Endothelial cell of umbilical vein (primary cell): ENCODE data around the gene SLC6A19. TPM values are rescaled to one million over a fixed set of nuclear protein-coding genes. Genes with fewer than 3 reads are reported as not detected.

ENCODE experiments used
- BruUV-seq: library from RNA; stranded (reverse); fragments of 400-500 nt; replicated peaks from 2 replicates; lab custom pipeline; 2021; lab: Mats Ljungman, UMichigan
- CTCF ChIA-PET: fragments of 300-600, 350-600 bp; sonication (Branson Sonifier 250); formaldehyde crosslinking; loops from one replicate; lab custom pipeline; 2021; ENCODE audit warnings: antibody characterized with exemption, inconsistent platforms; lab: Charles Lee
- POLR2A ChIA-PET: fragments of 300-600, 350-600 bp; sonication (Branson Sonifier 250); formaldehyde crosslinking; loops from one replicate; lab custom pipeline; 2021; ENCODE audit warnings: antibody characterized with exemption, inconsistent platforms; lab: Charles Lee
- DNase-seq: peaks from one replicate; pipeline ENCODE4 v3.0.0-alpha.2; 2011; ENCODE audit warnings: low read depth, low spot score
- FAIRE-seq: peaks from 2 replicates; lab custom pipeline; 2011; peaks lifted over from hg19 to GRCh38; lab: Jason Lieb, UNC
- H2AFZ ChIP-seq: 2 replicates; pipeline ENCODE4 v1.6.0; 2012; ENCODE audit warnings: low read depth, low read length, control low read depth, inconsistent platforms
- H3K27ac ChIP-seq: 2 replicates; pipeline ENCODE4 v1.5.1; 2011; ENCODE audit warnings: low read depth, mild to moderate bottlenecking, control low read depth, low read length, moderate library complexity; ENCODE audit not compliant: insufficient read depth
- H3K27me3 ChIP-seq, 2 experiments: 2 replicates each; pipeline versions ENCODE4 v1.6.0 to v1.6.1; 2011; ENCODE audit warnings: low read length in 2 of 2, mixed read lengths in 1 of 2; ENCODE audit not compliant: control insufficient read depth in 2 of 2, insufficient read depth in 2 of 2
- H3K36me3 ChIP-seq, 2 experiments: 2 replicates in 1 of 2; 3 replicates in 1 of 2; pipeline ENCODE4 v1.5.1; 2011; ENCODE audit warnings: low read length in 2 of 2, mild to moderate bottlenecking in 1 of 2, moderate library complexity in 1 of 2; ENCODE audit not compliant: control insufficient read depth in 2 of 2, insufficient read depth in 2 of 2; ENCODE audit errors: extremely low read depth in 1 of 2
- H3K4me1 ChIP-seq: 3 replicates; pipeline ENCODE4 v1.5.1; 2011; ENCODE audit warnings: mild to moderate bottlenecking, low read length; ENCODE audit not compliant: control insufficient read depth, insufficient read depth; ENCODE audit errors: extremely low read depth
- H3K4me2 ChIP-seq: 2 replicates; pipeline ENCODE4 v1.6.1; 2011; ENCODE audit warnings: low read length, control low read depth, mixed read lengths; ENCODE audit not compliant: insufficient read depth
- H3K4me3 ChIP-seq, 3 experiments: fragments of 200-600 bp in 1 of 3; sonication (generic), shearing (Covaris generic) in 1 of 3; replicated peaks in 1 of 3; 2 replicates each; pipeline ENCODE4 v1.5.1; 2011 to 2016; ENCODE audit warnings: control low read depth in 3 of 3, low read length in 3 of 3, mild to moderate bottlenecking in 2 of 3, inconsistent platforms in 1 of 3, low read depth in 1 of 3, moderate library complexity in 1 of 3; ENCODE audit not compliant: insufficient read depth in 1 of 3
- H3K79me2 ChIP-seq: 2 replicates; pipeline ENCODE4 v1.6.0; 2012; ENCODE audit warnings: low read length, inconsistent platforms; ENCODE audit not compliant: control insufficient read depth, insufficient read depth
- H3K9ac ChIP-seq: replicated peaks from 2 replicates; pipeline ENCODE3; 2011; ENCODE audit warnings: low read length, control low read depth; ENCODE audit not compliant: insufficient read depth; ENCODE audit errors: extremely low read depth
- H3K9me1 ChIP-seq: replicated peaks from 3 replicates; pipeline ENCODE4 v1.6.0; 2011; ENCODE audit warnings: mild to moderate bottlenecking, low read length; ENCODE audit not compliant: control insufficient read depth, insufficient read depth; ENCODE audit errors: extremely low read depth
- H3K9me3 ChIP-seq: replicated peaks from 2 replicates; pipeline ENCODE4 v1.5.1; 2012; ENCODE audit warnings: low read length, inconsistent platforms; ENCODE audit not compliant: control insufficient read depth, insufficient read depth
- H4K20me1 ChIP-seq: replicated peaks from 2 replicates; pipeline ENCODE3; 2011; ENCODE audit warnings: mild to moderate bottlenecking, low read length; ENCODE audit not compliant: control insufficient read depth, insufficient read depth; ENCODE audit errors: extremely low read depth
- EZH2 ChIP-seq: IDR thresholded peaks from 2 replicates; pipeline ENCODE4 v1.6.1; 2012; ENCODE audit warnings: borderline replicate concordance, low read depth, mild to moderate bottlenecking, moderate library complexity, low read length, inconsistent platforms; ENCODE audit not compliant: severe bottlenecking
- FOS ChIP-seq: IDR thresholded peaks from 2 replicates; pipeline ENCODE4 v1.6.1; 2011; ENCODE audit warnings: mild to moderate bottlenecking, low read length, moderate library complexity, borderline replicate concordance; ENCODE audit not compliant: insufficient read depth
- GATA2 ChIP-seq: IDR thresholded peaks from 2 replicates; pipeline ENCODE4 v1.7.0; 2011; ENCODE audit warnings: low read depth, mild to moderate bottlenecking, moderate library complexity, mixed read lengths, low read length; ENCODE audit not compliant: insufficient read length, insufficient read depth
- JUN ChIP-seq: IDR thresholded peaks from 2 replicates; pipeline ENCODE4 v1.6.1; 2011; ENCODE audit warnings: borderline replicate concordance, low read depth; ENCODE audit not compliant: insufficient read length, insufficient read depth
- MYC ChIP-seq: IDR thresholded peaks from one replicate; pipeline ENCODE4 v1.6.1; 2011; ENCODE audit warnings: mild to moderate bottlenecking, low read depth, low read length
- POLR2A ChIP-seq: IDR thresholded peaks from 2 replicates; pipeline ENCODE4 v1.6.1; 2012; ENCODE audit warnings: low read depth, mild to moderate bottlenecking, control low read depth, low read length
- POLR2AphosphoS5 ChIP-seq: IDR thresholded peaks from 2 replicates; pipeline ENCODE4 v1.6.1; 2012; ENCODE audit warnings: low read depth, mild to moderate bottlenecking, control low read depth, low read length, moderate library complexity; ENCODE audit not compliant: insufficient read depth
- dilution Hi-C: fragments of 300-500 bp; cut with MboI; formaldehyde crosslinking; loops from one replicate; pipeline ENCODE4 v1.15.0; 2019; ENCODE audit warnings: low sequenced_read_pairs; ENCODE audit not compliant: extremely low pct_ligation_motif_present
- intact Hi-C: fragments of 100-400 bp; cut with micrococcal nuclease; formaldehyde crosslinking; loops from one replicate; pipeline ENCODE4 v1.10.0; 2022
- polyA plus RNA-seq, 4 experiments: library from polyadenylated mRNA; depleted of rRNA in 3 of 4; stranded (reverse) in 3 of 4; unstranded in 1 of 4; fragments of >200 nt; gene quantifications; 2 replicates each; pipeline versions ENCODE4 v1.2.1 to v1.2.3, GENCODE V29; 2011 to 2012; ENCODE audit warnings: missing spikeins in 1 of 4
- total RNA-seq: library from RNA; stranded (reverse); gene quantifications from 2 replicates; pipeline ENCODE4 v1.2.3, GENCODE V29; 2021
- TF ChIP-seq, protein P1 (sequence below), 2 donors: IDR thresholded peaks; 1 replicate in 1 of 2; 2 replicates in 1 of 2; pipeline ENCODE4 v1.5.1; 2011; ENCODE audit warnings: low read length in 2 of 2, mild to moderate bottlenecking in 2 of 2, moderate library complexity in 2 of 2, control low read depth in 1 of 2, inconsistent platforms in 1 of 2, low read depth in 1 of 2; ENCODE audit not compliant: insufficient read depth in 1 of 2; ENCODE audit errors: extremely low read depth in 1 of 2
- TF ChIP-seq, protein P2 (sequence below): IDR thresholded peaks from 2 replicates; pipeline ENCODE4 v1.6.1; 2011; ENCODE audit not compliant: insufficient read depth, insufficient read length

Gene SLC6A19
- total and polyA plus RNA-seq, 2 donors (not counting 3 experiments of a cell fraction or from before 2014, with no cell fraction given) = not detected

DNA sequence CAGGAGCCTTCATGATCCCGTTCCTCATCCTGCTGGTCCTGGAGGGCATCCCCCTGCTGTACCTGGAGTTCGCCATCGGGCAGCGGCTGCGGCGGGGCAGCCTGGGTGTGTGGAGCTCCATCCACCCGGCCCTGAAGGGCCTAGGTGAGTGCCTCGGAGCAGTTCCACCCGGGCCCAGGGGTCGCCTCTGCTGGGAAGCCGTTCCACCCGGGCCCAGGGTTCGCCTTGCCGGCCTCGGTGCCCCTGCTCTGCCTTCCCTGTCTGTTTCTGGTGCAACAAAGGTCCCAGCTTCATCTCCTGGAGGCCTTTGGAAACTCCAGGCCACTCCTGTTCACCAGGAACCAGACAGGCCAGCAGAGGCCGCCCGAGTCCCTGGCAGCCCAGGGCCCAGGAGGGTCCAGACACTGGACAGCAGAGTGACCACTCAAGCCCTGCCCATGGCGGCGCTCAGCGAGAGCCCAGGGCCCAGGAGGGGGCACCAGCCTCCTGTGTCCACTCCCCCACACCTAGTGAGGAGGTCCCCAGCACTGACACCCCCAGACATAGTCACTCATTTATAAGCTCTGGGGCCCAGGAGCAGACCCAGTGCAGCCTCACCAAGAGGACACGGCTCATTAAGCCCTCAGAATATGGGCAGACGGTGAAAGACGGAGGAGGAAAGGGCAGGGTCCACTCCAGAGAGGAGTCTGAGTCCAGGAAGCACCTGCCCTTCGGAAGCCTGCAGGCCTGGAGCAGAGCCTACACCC lies 7.5 kb downstream of the SLC6A19 start:
- intact Hi-C loops = loop anchor here (2.0 kb wide), 1 partner anchor 436 kb away; no protein-coding TSS in a partner anchor
- H2AFZ ChIP-seq = no peak overlapping the region
- no peaks in the 10 kb centered on the region for H3K27me3 ChIP-seq
- H3K9me1 ChIP-seq = no peaks in the 10 kb centered on the region
- no peak overlapping the region for H3K9ac ChIP-seq
- ChIA-PET CTCF (interaction anchor here (0.7 to 4.0 kb wide), 9 partner anchors 24 to 445 kb away, joined by 3 to 55 read pairs (median 4); no protein-coding TSS in a partner anchor), POLR2A (interaction anchor here (0.6 kb wide), 1 partner anchor 219 kb away, joined by 3 read pairs; no protein-coding TSS in a partner anchor)
- TF ChIP-seq, protein P1, sequence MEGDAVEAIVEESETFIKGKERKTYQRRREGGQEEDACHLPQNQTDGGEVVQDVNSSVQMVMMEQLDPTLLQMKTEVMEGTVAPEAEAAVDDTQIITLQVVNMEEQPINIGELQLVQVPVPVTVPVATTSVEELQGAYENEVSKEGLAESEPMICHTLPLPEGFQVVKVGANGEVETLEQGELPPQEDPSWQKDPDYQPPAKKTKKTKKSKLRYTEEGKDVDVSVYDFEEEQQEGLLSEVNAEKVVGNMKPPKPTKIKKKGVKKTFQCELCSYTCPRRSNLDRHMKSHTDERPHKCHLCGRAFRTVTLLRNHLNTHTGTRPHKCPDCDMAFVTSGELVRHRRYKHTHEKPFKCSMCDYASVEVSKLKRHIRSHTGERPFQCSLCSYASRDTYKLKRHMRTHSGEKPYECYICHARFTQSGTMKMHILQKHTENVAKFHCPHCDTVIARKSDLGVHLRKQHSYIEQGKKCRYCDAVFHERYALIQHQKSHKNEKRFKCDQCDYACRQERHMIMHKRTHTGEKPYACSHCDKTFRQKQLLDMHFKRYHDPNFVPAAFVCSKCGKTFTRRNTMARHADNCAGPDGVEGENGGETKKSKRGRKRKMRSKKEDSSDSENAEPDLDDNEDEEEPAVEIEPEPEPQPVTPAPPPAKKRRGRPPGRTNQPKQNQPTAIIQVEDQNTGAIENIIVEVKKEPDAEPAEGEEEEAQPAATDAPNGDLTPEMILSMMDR (IDR thresholded peaks at IDR 0.05; ENCODE audit: extremely low read depth in 1 of 2, insufficient read depth in 1 of 2, low read depth in 1 of 2, low read length in 2 of 2) = peak; percentile 18 to 63
- TF ChIP-seq, protein P2, sequence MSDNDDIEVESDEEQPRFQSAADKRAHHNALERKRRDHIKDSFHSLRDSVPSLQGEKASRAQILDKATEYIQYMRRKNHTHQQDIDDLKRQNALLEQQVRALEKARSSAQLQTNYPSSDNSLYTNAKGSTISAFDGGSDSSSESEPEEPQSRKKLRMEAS = no peak
- no peak for TF ChIP-seq POLR2A
- H4K20me1 ChIP-seq = no peaks in the 10 kb centered on the region
- no peaks in the 10 kb centered on the region for H3K4me1 ChIP-seq
- BruUV-seq = no TSS peak
- no peak overlapping the region for H3K27ac ChIP-seq
- H3K9me3 ChIP-seq = no peaks in the 10 kb centered on the region
- no peak overlapping the region for H3K4me3 ChIP-seq
- DNase-seq = peak; percentile 24
- H3K4me2 ChIP-seq = no peak overlapping the region
- H3K36me3 ChIP-seq = no peaks in the 10 kb centered on the region
- H3K79me2 ChIP-seq = no peaks in the 10 kb centered on the region
- no peak for FAIRE-seq
- dilution Hi-C loops = no loop called here

DNA sequence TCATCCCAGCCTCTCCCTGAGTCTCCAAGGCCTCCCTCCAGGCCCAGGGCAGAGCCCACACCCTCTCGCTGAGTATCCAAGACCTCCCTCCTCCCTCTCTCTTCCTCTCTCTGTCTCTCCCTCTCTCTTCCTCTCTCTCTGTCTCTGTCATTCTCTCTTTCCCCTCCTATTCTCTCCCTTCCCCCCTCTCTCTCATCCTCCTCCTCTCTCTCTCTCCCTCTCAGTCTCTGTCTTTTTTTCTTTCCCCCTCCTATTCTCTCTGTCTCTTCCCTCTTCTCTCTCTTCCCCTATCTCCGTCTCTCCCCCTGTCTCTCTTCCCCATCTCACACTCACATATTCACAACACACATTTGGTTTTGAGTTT lies 8.1 kb downstream of the SLC6A19 start:
- no peak overlapping the region for H2AFZ ChIP-seq
- no peak overlapping the region for H3K27ac ChIP-seq
- no peaks in the 10 kb centered on the region for H3K9me1 ChIP-seq
- no TSS peak for BruUV-seq
- no peak overlapping the region for H3K4me3 ChIP-seq
- H3K36me3 ChIP-seq = no peaks in the 10 kb centered on the region
- FAIRE-seq (no peak), DNase-seq (no peak)
- no peaks in the 10 kb centered on the region for H4K20me1 ChIP-seq
- dilution Hi-C loops (no loop called here), intact Hi-C loops (loop anchor here (2.0 kb wide), 1 partner anchor 435 kb away; no protein-coding TSS in a partner anchor)
- H3K4me1 ChIP-seq = no peaks in the 10 kb centered on the region
- TF ChIP-seq EZH2 (no peak), GATA2 (no peak), POLR2AphosphoS5 (no peak), POLR2A (no peak), FOS (no peak), JUN (no peak), MYC (no peak)
- TF ChIP-seq, protein P2 = no peak
- TF ChIP-seq, protein P1 (IDR thresholded peaks at IDR 0.05; ENCODE audit: extremely low read depth in 1 of 2, insufficient read depth in 1 of 2, low read depth in 1 of 2, low read length in 2 of 2) = no peak
- H3K27me3 ChIP-seq = no peaks in the 10 kb centered on the region
- H3K4me2 ChIP-seq = no peak overlapping the region
- no peaks in the 10 kb centered on the region for H3K9me3 ChIP-seq
- ChIA-PET CTCF (interaction anchor here (1.9 to 4.0 kb wide), 2 partner anchors 436 to 444 kb away, joined by 11 to 55 read pairs; no protein-coding TSS in a partner anchor), POLR2A (no interaction called here)
- no peaks in the 10 kb centered on the region for H3K79me2 ChIP-seq
- no peak overlapping the region for H3K9ac ChIP-seq
